Daoy (cell line): ENCODE data around the gene NQO2. TPM values are rescaled to one million over a fixed set of nuclear protein-coding genes. Genes with fewer than 3 reads are reported as not detected.
"Not testable (repeated sequence)": the region's sequence is repeated elsewhere in the genome, so short reads cannot be mapped to it uniquely, and the experiment has no call there.

ENCODE experiments used
- DNase-seq: peaks from one replicate; pipeline ENCODE4 v3.0.0-alpha.2; 2015; ENCODE audit warnings: low read depth
- total RNA-seq: library from RNA; depleted of rRNA; stranded (reverse); fragments of >200 nt; shearing (Covaris generic); gene quantifications from 2 replicates; pipeline ENCODE4 v1.2.3, GENCODE V29; 2014

The NQO2 gene
- total RNA-seq, 1 experiment from 2014 or later = 17.5 TPM

- DNase-seq = peak; percentile 96
Observed at GRCh38 chr6:2989332-2990247, 10.1 kb upstream of the NQO2 start.

DNA sequence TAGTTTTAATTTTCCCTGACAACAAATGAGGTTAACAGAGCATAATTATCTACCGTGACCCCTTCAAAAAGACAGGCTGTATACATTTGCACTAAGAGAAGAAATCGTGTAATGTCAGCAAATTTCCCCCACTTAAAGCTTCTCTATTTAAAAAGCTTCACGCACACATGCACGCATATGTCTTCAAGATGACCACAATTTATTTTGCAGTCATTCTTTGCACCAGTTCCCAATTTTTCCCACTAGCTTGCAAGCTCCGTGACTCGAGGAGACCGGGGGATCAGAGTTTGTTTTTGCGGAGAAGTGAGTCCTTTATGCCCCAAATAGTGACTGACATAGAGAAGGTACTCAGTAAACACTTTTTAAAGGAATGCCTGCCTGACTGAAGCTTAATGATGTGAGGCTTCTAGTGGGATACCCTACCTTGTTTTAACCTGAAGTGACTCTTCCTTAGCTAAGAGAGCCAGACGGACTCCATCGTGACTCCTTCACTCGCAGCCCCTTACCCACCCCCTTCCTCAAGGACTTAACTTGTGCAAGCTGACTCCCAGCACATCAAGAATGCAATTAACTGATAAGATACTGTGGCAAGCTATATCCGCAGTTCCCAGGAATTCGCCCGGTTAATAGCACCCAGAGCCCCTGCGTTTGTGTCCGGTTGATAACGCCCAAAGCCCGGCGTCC, 9.3 kb upstream of the NQO2 start:
- peak; percentile 53 for DNase-seq

DNA sequence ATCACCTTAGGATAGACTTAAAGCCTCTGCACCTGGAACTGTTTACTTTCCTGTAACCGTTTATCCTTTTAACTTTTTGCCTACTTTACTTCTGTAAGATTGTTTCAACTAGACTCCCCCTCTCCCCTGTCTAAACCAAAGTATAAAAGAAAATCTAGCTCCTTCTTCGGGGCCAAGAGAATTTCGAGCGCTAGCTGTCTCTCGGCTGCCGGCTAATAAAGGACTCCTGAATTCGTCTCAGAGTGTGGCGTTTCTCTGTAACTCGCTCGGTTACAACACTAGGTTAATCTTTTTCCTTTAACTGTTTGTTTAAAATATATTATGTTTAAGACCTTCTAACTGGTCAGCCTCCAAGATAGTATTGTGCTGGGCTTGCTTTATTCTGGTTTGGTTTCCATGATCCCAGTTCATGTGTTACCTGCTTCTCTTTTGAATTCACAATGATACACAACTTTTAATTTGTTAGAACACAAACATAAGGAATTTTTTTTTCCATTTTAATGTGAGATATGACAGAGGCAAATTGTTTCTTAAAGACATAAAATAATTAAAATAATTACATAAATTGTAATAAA, 8.7 kb upstream of the NQO2 start:
- no peak for DNase-seq

DNA sequence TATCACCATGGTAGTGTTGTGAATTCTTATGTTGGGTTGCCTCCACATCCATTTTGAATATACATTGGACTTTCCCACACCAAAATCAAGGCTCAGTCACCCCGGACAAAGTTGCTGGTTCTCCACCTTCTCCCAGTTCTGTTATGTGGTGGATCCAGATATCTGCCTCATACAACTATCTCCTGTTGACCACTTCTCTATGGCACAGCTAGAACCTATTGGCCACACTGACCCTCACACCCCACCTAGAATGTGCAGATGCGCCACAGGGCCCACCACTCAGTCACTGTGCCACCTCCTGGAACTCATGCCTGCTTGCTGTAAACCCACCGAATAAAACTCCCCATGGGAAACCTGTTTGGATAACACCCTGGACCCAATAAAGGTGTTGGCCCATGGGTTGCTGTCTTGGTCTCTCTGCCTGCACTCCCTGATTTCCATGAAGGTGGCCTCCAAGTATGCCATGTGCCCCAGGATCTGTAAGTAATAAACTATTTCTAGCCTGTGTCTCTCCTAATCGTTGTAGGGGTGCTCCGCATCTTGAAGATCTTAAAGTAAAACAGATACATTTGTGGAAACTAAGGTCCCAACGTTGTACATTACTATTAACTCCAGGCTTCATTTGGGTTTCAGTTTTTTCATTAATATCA, 7.2 kb upstream of the NQO2 start:
- DNase-seq = no peak

- no peak for DNase-seq
Observed at GRCh38 chr6:2993755-2994317, 5.9 kb upstream of the NQO2 start.

DNA sequence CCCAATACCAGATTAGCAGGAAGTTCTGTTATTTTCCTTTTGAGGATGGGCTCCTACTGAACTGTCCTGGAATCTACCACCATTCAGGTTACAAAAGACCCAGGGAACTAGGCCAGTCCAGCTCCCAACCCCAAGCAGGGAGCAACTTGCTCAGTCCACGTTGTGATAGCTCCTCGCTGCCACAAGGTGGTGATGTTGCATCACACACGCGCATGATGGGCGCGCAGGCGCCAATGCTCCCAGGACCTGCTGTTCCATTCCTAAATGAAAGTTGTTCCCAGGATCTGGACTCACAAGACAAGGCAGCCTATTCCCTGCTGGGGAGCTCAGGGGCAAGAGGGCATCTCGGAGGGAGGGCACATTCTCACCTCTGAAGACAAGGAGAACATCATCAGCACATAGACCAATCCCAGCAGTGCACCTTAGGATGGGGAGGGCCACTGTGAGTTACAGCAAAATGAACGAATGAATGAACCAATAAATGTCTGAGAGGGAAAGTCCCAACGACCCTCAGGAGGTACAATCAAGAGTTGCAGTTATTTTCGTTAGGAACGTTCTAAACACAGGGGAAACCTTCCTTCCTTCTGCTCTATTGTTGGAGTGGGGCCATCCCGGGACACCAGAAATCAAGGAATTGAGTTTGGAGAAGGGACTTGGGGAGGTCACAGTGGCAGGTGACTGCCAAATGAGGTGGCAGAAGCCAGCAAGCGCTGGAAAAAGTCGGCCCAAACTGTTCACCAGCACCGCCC, 1.3 kb upstream of the NQO2 start:
- DNase-seq = peak; percentile 47

GRCh38 chr6:2998998-2999617, 586 bp upstream of the NQO2 start:
- DNase-seq = peak; percentile 89

GRCh38 chr6:3001146-3001772, 1.6 kb downstream of the NQO2 start:
- DNase-seq = no peak

- DNase-seq = peak; percentile 80
Observed at GRCh38 chr6:3001773-3002293, 2.1 kb downstream of the NQO2 start.

DNA sequence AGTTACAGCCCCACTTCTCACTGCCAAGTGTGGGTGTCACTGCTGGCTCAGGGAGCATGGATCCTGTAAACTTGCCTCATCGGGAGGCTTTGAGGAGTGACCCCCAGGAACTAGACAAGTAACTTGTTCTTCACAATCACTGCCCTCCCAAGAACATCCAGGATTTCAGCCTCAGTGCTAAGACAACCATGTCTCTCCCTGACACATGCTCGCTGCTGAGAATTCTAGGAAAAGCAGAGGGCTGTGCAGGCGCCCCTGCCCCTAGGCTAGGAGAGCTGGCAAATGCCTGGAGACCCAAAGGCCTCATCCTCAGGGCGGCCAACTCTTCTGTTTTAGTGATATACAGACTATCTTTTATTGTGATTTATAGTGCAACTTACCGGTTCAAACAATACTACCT, 3.5 kb downstream of the NQO2 start:
- DNase-seq = not testable (repeated sequence)

DNA sequence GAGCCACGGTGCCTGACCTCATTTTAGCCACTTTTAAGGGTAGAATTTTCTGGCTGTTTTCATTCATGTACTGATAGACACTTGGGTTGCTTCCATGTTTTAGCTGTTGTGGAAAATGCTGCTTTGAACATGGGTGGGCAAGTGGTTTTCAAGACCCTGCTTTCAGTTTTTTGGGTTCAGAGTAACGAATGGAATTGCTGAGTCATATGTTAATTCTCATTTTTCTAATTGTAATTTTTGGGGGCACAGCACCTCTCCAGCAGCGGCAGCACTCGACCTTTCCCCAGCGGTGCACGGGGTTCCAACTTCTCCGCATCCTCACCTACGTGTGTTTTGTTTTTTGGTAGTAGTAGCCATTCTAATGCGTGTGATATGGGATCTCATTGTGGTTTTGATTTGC, 5.4 kb downstream of the NQO2 start:
- no peak for DNase-seq

- no peak for DNase-seq
Observed at GRCh38 chr6:3005874-3006273, 6.2 kb downstream of the NQO2 start.

DNA sequence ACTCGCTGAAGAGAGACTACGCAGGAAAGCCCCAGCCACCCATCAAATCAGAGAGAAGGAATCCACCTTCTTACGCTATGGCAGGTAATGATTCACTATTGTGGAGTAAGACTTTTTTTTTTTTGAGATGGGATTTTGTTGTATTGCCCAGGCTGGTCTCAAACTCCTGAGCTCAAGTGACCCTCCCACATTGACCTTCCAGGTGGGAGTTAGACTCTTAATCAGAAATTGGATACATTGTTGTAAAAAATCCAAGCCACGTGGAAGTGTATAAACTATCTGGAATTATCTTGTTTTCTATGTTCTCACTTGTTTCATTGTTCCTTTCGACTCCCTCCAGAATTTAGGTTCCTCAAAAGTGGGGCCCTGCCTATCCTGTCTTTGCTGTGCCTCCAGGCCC, 6.8 kb downstream of the NQO2 start:
- no peak for DNase-seq

DNA sequence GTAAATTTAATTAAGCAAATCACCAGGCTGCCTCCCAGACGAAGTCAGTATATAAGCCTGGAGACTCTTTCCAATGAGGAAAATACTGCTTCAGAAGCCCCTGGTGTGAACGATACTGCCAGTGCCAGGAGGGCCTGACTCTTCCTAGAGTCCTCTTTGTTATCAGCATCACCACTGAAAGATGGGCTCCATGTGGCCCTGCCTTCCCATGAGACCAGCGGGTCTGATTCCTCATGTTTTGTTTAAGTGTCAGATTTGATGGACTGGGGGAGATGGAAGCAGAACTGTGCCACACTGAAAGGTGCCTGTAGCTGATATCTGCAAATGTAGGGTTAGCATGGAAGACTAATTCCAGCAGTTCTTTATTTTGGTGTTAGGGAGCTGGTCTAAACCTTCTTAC, 7.9 kb downstream of the NQO2 start:
- no peak for DNase-seq

DNA sequence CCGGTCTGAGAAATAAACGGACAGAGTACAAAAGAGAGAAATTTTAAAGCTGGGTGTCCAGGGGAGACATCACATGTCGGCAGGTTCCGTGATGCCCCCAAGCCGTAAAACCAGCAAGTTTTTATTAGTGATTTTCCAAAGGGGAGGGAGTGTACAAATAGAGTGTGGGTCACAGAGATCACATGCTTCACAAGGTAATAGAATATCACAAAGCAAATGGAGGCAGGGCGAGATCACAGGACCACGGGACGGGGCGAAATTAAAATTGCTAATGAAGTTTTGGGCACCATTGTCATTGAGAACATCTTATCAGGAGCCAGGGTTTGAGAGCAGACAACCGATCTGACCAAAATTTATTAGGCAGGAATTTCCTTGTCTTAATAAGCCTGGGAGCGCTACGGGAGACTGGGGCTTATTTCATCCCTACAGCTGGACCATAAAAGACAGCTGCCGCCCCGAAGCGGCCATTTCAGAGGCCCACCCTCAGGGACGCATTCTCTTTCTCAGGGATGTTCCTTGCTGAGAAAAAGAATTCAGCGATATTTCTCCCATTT, 9.1 kb downstream of the NQO2 start:
- not testable (repeated sequence) for DNase-seq

DNA sequence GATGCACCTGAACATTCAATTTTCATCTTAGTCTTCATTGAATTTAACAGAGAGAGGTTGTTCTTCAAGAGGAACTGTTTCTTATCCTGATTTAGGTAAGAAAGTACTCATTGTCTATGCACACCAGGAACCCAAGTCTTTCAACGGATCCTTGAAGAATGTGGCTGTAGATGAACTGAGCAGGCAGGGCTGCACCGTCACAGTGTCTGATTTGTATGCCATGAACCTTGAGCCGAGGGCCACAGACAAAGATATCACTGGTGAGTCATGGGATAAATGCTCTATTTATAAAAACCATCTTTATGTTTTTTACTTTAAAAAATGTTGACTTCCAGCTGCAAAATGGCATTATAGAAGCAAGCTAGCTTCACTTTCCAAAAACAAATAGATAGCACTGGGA, 10.2 kb downstream of the NQO2 start:
- no peak for DNase-seq

- DNase-seq = no peak
Observed at GRCh38 chr6:3011158-3011557, 11.5 kb downstream of the NQO2 start.

GRCh38 chr6:3011592-3011991, 11.9 kb downstream of the NQO2 start:
- DNase-seq = no peak

GRCh38 chr6:3013486-3013885, 13.8 kb downstream of the NQO2 start:
- DNase-seq = peak; percentile 89
